SJSA1 (cell line): ENCODE measurements around the gene MED22. TPM values are rescaled to one million over a fixed set of nuclear protein-coding genes. Genes with fewer than 3 reads are reported as not detected.

Experiments
- total RNA-seq: library from RNA; depleted of rRNA; stranded (reverse); fragments of >200 nt; shearing (Covaris generic); gene quantifications from 2 replicates; pipeline ENCODE4 v1.2.3, GENCODE V29; 2014; rRNA removed

The MED22 gene
- total RNA-seq, 1 experiment from 2014 or later: 20.4 TPM

Other genes starting within 250 kb of the MED22 start
- gene RALGDS, start 226.9 kb downstream of the MED22 start, total RNA-seq: 8.6 and 11.4 TPM in 2 replicates
- gene GBGT1, start 184.2 kb downstream of the MED22 start, total RNA-seq: not detected in 2 replicates
- gene OBP2B, start 138.9 kb downstream of the MED22 start, total RNA-seq: not detected in 2 replicates
- gene ABO, start 72.9 kb downstream of the MED22 start, total RNA-seq: not detected in 2 replicates
- 15.5 and 29.0 TPM in 2 replicates for gene SURF6, start 11.9 kb downstream of the MED22 start, total RNA-seq
- 1,201 and 1,667 TPM in 2 replicates for gene RPL7A, start 87 bp upstream of the MED22 start, total RNA-seq
- gene SURF1, start 8.4 kb upstream of the MED22 start, total RNA-seq: 44.5 and 45.0 TPM in 2 replicates
- 16.5 and 19.6 TPM in 2 replicates for gene SURF2, start 8.4 kb upstream of the MED22 start, total RNA-seq
- 281 and 393 TPM in 2 replicates for gene SURF4, start 27.9 kb upstream of the MED22 start, total RNA-seq
- gene STKLD1, start 28.2 kb upstream of the MED22 start, total RNA-seq: 0.63 TPM in 1 of 2 replicates, not detected in the other
- gene REXO4, start 69.9 kb upstream of the MED22 start, total RNA-seq: 15.6 and 21.6 TPM in 2 replicates
- 0.24 and 0.88 TPM in 2 replicates for gene ADAMTS13, start 74.2 kb upstream of the MED22 start, total RNA-seq
- 2.9 and 3.4 TPM in 2 replicates for gene CACFD1, start 111.8 kb upstream of the MED22 start, total RNA-seq
- 22.6 and 25.0 TPM in 2 replicates for gene SLC2A6, start 131.0 kb upstream of the MED22 start, total RNA-seq
- not detected in 2 replicates for gene MYMK, start 176.8 kb upstream of the MED22 start, total RNA-seq
- not detected in 2 replicates for gene ADAMTSL2, start 186.6 kb upstream of the MED22 start, total RNA-seq